Measurements from ENCODE around the gene WDR4. TPM values are rescaled to one million over a fixed set of nuclear protein-coding genes. Genes with fewer than 3 reads are reported as not detected.

WDR4 gene
- total and polyA plus RNA-seq, 9 of the 15 experiments (the other 6 are each of a cell fraction or from before 2014, with no cell fraction given) = 5.4 to 95.4 (median 32.1) TPM

GRCh38 chr21:42844411-42845113, 34.8 kb downstream of the WDR4 start:
- FAIRE-seq (no peak), ATAC-seq (no peak), DNase-seq (ENCODE audit: extremely low read depth in 1 of 4, low spot score in 3 of 4) (no peak)
- CTCF ChIA-PET (ENCODE audit: low intra/inter-chr PET ratio) = interaction anchor here (0.7 kb wide), 1 partner anchor 1040 kb away, joined by 3 read pairs; no protein-coding TSS in a partner anchor
- peaks cover 97% of the 10 kb centered on the region for H3K36me3 ChIP-seq (ENCODE audit: control insufficient read depth, insufficient read depth, low read length)
- POLR2A ChIA-PET = interaction anchor here (0.6 to 1.1 kb wide), 3 partner anchors 9 to 24 kb away, joined by 3 to 5 read pairs (median 4); no protein-coding TSS in a partner anchor
- peaks cover 59% of the 10 kb centered on the region for H3K79me2 ChIP-seq (ENCODE audit: control insufficient read depth, insufficient read depth, low read length)
- no peaks in the 10 kb centered on the region for H3K27me3 ChIP-seq (ENCODE audit: control insufficient read depth in 2 of 2, insufficient read depth in 2 of 2, low read length in 2 of 2)
- intact Hi-C loops (cut with micrococcal nuclease) = no loop called here
- H3K9me3 ChIP-seq (replicated peaks; ENCODE audit: control insufficient read depth, insufficient read depth, low read depth, low read length) = no peaks in the 10 kb centered on the region; the same call in 1 of the 2 replicates
- no peak overlapping the region for H2AFZ ChIP-seq (ENCODE audit: low read depth, low read length)
- no peak overlapping the region for H3K4me2 ChIP-seq (ENCODE audit: insufficient read depth, low read length)
- whole genome bisulfite sequencing (ENCODE audit: insufficient coverage, low coverage, missing lambda C conversion rate) = 92% methylated on average over 22 of the region's 22 CpGs
- BruUV-seq (replicated peaks) = no TSS peak
- peaks cover 0 to 14% of the 10 kb centered on the region in 2 experiments; a peak in 2 of 5 replicates for H3K4me1 ChIP-seq (replicated peaks in 1 of 2; ENCODE audit: control insufficient read depth in 2 of 2, insufficient read depth in 2 of 2, low read length in 2 of 2)
- H3K9me1 ChIP-seq (ENCODE audit: control insufficient read depth, insufficient read depth, low read length) = peaks cover 3% of the 10 kb centered on the region
- TF ChIP-seq CSDE1 (IDR thresholded peaks at IDR 0.05) = no peak
- TF ChIP-seq MXI1 (IDR thresholded peaks at IDR 0.05; ENCODE audit: low read depth, low read length) = no peak
- TF ChIP-seq ZNF407 (IDR thresholded peaks at IDR 0.05; ENCODE audit: low read depth) = no peak
- no peak for TF ChIP-seq SETDB1 (IDR thresholded peaks at IDR 0.05; ENCODE audit: low read length)
- no peak for TF ChIP-seq HMG20B (CRISPR knock-in tag; IDR thresholded peaks at IDR 0.05)
- TF ChIP-seq POLR2G (IDR thresholded peaks at IDR 0.05; ENCODE audit: low read depth, low read length) = peak; percentile 30; the same call in 1 of the 2 replicates
- H3K4me3 ChIP-seq = no peak overlapping the region
- peak overlapping the region in 1 of 2 experiments; percentile 22; a peak in 1 of 4 replicates for H3K9ac ChIP-seq (ENCODE audit: insufficient read depth in 1 of 2, low read depth in 2 of 2, low read length in 2 of 2)
- no peak overlapping the region for H3K27ac ChIP-seq (ENCODE audit: extremely low read depth, low read depth, low read length)
- in situ Hi-C loops (cut with MboI) = no loop called here
- peaks cover 33% of the 10 kb centered on the region; the same call in 1 of the 2 replicates for H4K20me1 ChIP-seq (replicated peaks; ENCODE audit: control insufficient read depth, insufficient read depth, low read length)
